Pancreas (tissue), 10 donors: ENCODE measurements around the gene OXSR1. TPM values are rescaled to one million over a fixed set of nuclear protein-coding genes. Genes with fewer than 3 reads are reported as not detected.

Experiments used
- ATAC-seq, 4 donors: fragments of 200-7000 bp; cut with Tn5 transposase; one replicate each; pipeline versions ENCODE4 v1.8.0 to v1.9.1; 2020; ENCODE audit warnings: mild to moderate bottlenecking in 4 of 4, moderate library complexity in 4 of 4
- DNase-seq, 6 donors: peaks; one replicate each; pipeline ENCODE4 v3.0.0-alpha.2; 2020
- FAIRE-seq: peaks from 2 replicates; lab custom pipeline; 2012; peaks lifted over from hg19 to GRCh38; lab: Jason Lieb, UNC
- H3K27ac ChIP-seq, 4 donors: fragments of 200-600 bp; sonication (generic); 1 replicate in 3 of 4; 2 replicates in 1 of 4; pipeline versions ENCODE4 v1.5.0 to v1.8.0; 2020
- H3K27me3 ChIP-seq, 4 donors: fragments of 200-600 bp; one replicate each; pipeline ENCODE4 v1.8.0; 2021
- H3K36me3 ChIP-seq, 3 donors: fragments of 200-600 bp; sonication (generic) in 1 of 3; one replicate each; pipeline versions ENCODE4 v1.5.0 to v1.8.0; 2020 to 2021
- H3K4me1 ChIP-seq, 3 donors: fragments of 200-600 bp; one replicate each; pipeline ENCODE4 v1.8.0; 2021
- H3K4me3 ChIP-seq, 4 donors: fragments of 200-600 bp; sonication (generic) in 2 of 4; one replicate each; pipeline versions ENCODE4 v1.5.0 to v1.8.0; 2020 to 2021
- H3K9me3 ChIP-seq, 4 donors: fragments of 200-600 bp; one replicate each; pipeline ENCODE4 v1.8.0; 2021
- CTCF ChIP-seq, 4 donors: fragments of 200-600 bp; sonication (generic) in 3 of 4; IDR thresholded peaks; one replicate each; pipeline versions ENCODE4 v1.5.0 to v1.8.0; 2021; ENCODE audit warnings: antibody characterized with exemption in 4 of 4
- WGBS, 2 donors: extraction: QIAGEN DNeasy Blood & Tissue Kit; methylation state at CpG; one replicate each; pipeline ENCODE4 v1.1.7; 2013; 5-methylcytosine and 5-hydroxymethylcytosine counted together
- intact Hi-C, 3 donors: fragments of 100-400 bp; cut with DNase I; formaldehyde crosslinking; loops; one replicate each; pipeline versions ENCODE4 v1.11.1 to v1.14.2; 2022
- polyA plus RNA-seq, 2 donors: library from polyadenylated mRNA; stranded (reverse); fragments of 200-250 nt; gene quantifications; one replicate each; pipeline ENCODE4 v1.2.3, GENCODE V29; 2013
- total RNA-seq, 6 donors: library from RNA; stranded (reverse); fragmentation: NEBNext Ultra II Directional in 4 of 6; extraction: Animal tissue kit (Norgen Biotek cat#: 25700) in 4 of 6; gene quantifications; one replicate each; pipeline versions ENCODE4 v1.2.1 to v1.2.4, GENCODE V29; 2021 to 2023
- donor health status: healthy with polysubstance abuse.
- donor health status: DM: no; HTN: no; CAD: no; lungs with moderate emphysema.
- donor health status: DM: no; HTN: no; CAD: no.
- donor health status: control.
- donor health status: control.
- donor health status: Bipolar disorder and iron deficiency.
- donor health status: DM: yes; HTN: yes; CAD: no.
- donor health status: DM: no; HTN: no; CAD: no.
- donor health status: DM: no; HTN: no; CAD: no.
- donor health status: DM: yes; HTN: yes; CAD: no.

The OXSR1 gene
- total and polyA plus RNA-seq, 8 donors = 6.3 to 16.0 (median 10.4) TPM

- no peak for ATAC-seq
- Histone ChIP-seq H3K4me1 (no peaks in the 10 kb centered on the region), H3K36me3 (peaks cover 5 to 40% (median 40%) of the 10 kb centered on the region in 3 donors), H3K27ac (no peak overlapping the region), H3K9me3 (no peaks in the 10 kb centered on the region), H3K27me3 (no peaks in the 10 kb centered on the region), H3K4me3 (no peak overlapping the region)
- no peak for TF ChIP-seq CTCF (IDR thresholded peaks at IDR 0.05)
- intact Hi-C loops = no loop called here
- FAIRE-seq = no peak
- peak in 4 of 6 donors; percentile 11 to 61 (median 28) for DNase-seq
- 86 to 87% methylated on average over 11 of the region's 11 CpGs for WGBS, 2 donors
These were observed 44.5 kb upstream of the OXSR1 start for GRCh38 chr3:38120693-38121450.

GRCh38 chr3:38121451-38121831 lies 43.9 kb upstream of the OXSR1 start:
- no peak overlapping the region for H3K27ac ChIP-seq
- DNase-seq (peak in 3 of 6 donors; percentile 8 to 69 (median 17)), ATAC-seq (no peak), FAIRE-seq (no peak)
- peaks cover 5 to 46% (median 45%) of the 10 kb centered on the region in 3 donors for H3K36me3 ChIP-seq
- no peak for TF ChIP-seq CTCF (IDR thresholded peaks at IDR 0.05)
- no peaks in the 10 kb centered on the region for H3K9me3 ChIP-seq
- no peak overlapping the region for H3K4me3 ChIP-seq
- 89 to 90% methylated on average over 9 of the region's 9 CpGs for WGBS, 2 donors
- no peaks in the 10 kb centered on the region for H3K27me3 ChIP-seq
- intact Hi-C loops = no loop called here
- no peaks in the 10 kb centered on the region for H3K4me1 ChIP-seq

GRCh38 chr3:38121832-38122461 lies 43.4 kb upstream of the OXSR1 start:
- H3K4me3 ChIP-seq = no peak overlapping the region
- FAIRE-seq (no peak), DNase-seq (peak in 3 of 6 donors; percentile 13 to 57 (median 39)), ATAC-seq (no peak)
- intact Hi-C loops = no loop called here
- 93% methylated on average over 13 of the region's 13 CpGs for WGBS, 2 donors
- H3K4me1 ChIP-seq = no peaks in the 10 kb centered on the region
- H3K9me3 ChIP-seq = no peaks in the 10 kb centered on the region
- peaks cover 5 to 51% (median 50%) of the 10 kb centered on the region in 3 donors for H3K36me3 ChIP-seq
- no peak overlapping the region for H3K27ac ChIP-seq
- no peak for TF ChIP-seq CTCF (IDR thresholded peaks at IDR 0.05)
- no peaks in the 10 kb centered on the region for H3K27me3 ChIP-seq

GRCh38 chr3:38122712-38123290 lies 42.5 kb upstream of the OXSR1 start:
- ATAC-seq (no peak), FAIRE-seq (no peak), DNase-seq (peak in 1 of 6 donors; percentile 1)
- no peak overlapping the region for H3K4me3 ChIP-seq
- no peak overlapping the region for H3K27ac ChIP-seq
- no peak for TF ChIP-seq CTCF (IDR thresholded peaks at IDR 0.05)
- 92 to 93% methylated on average over 9 of the region's 9 CpGs for WGBS, 2 donors
- no peaks in the 10 kb centered on the region for H3K9me3 ChIP-seq
- H3K36me3 ChIP-seq = peaks cover 5 to 60% (median 59%) of the 10 kb centered on the region in 3 donors
- H3K4me1 ChIP-seq = no peaks in the 10 kb centered on the region
- H3K27me3 ChIP-seq = no peaks in the 10 kb centered on the region
- intact Hi-C loops = no loop called here
